Measurements from ENCODE around the gene SLC9B1. TPM values are rescaled to one million over a fixed set of nuclear protein-coding genes. Genes with fewer than 3 reads are reported as not detected.

Gene SLC9B1
- total RNA-seq, 4 donors from 2014 or later = 0.25 to 2.8 (median 0.94) TPM

- peak overlapping the region; percentile 74 to 83 (median 76) for H3K27ac ChIP-seq
- no peaks in the 10 kb centered on the region for H3K9me3 ChIP-seq
- no peaks in the 10 kb centered on the region for H3K27me3 ChIP-seq
- no peaks in the 10 kb centered on the region for H3K36me3 ChIP-seq
- peak; percentile 60 for ATAC-seq
- TF ChIP-seq EP300 (IDR thresholded peaks at IDR 0.05) = no peak
- TF ChIP-seq CTCF (IDR thresholded peaks at IDR 0.05) = no peak
- no peak for TF ChIP-seq POLR2A (IDR thresholded peaks at IDR 0.05)
- TF ChIP-seq POLR2AphosphoS5 (IDR thresholded peaks at IDR 0.05) = peak; percentile 33
- H3K4me3 ChIP-seq = no peak overlapping the region
- peaks cover 8 to 28% (median 16%) of the 10 kb centered on the region in 3 donors for H3K4me1 ChIP-seq
- WGBS, 2 donors (ENCODE audit: low coverage in 1 of 2) = 16 to 57% methylated on average over 1 of the region's 1 CpG
Measured at GRCh38 chr4:103012060-103012459, 7.4 kb downstream of the SLC9B1 start.

GRCh38 chr4:103011378-103012025, 8.0 kb downstream of the SLC9B1 start:
- Histone ChIP-seq H3K4me3 (no peak overlapping the region), H3K36me3 (no peaks in the 10 kb centered on the region), H3K27ac (peak overlapping the region; percentile 74 to 83 (median 76)), H3K27me3 (no peaks in the 10 kb centered on the region), H3K9me3 (no peaks in the 10 kb centered on the region), H3K4me1 (peaks cover 8 to 28% (median 16%) of the 10 kb centered on the region in 3 donors)
- ATAC-seq = no peak
- 20 to 93% methylated on average over 1 to 2 of the region's 4 CpGs for WGBS, 2 donors (ENCODE audit: low coverage in 1 of 2)
- TF ChIP-seq POLR2A (IDR thresholded peaks at IDR 0.05) = no peak
- no peak for TF ChIP-seq EP300 (IDR thresholded peaks at IDR 0.05)
- TF ChIP-seq CTCF (IDR thresholded peaks at IDR 0.05) = no peak
- TF ChIP-seq POLR2AphosphoS5 (IDR thresholded peaks at IDR 0.05) = no peak

GRCh38 chr4:103010804-103011203, 8.7 kb downstream of the SLC9B1 start:
- Histone ChIP-seq H3K27me3 (no peaks in the 10 kb centered on the region), H3K4me3 (no peak overlapping the region), H3K27ac (peak overlapping the region in 3 of 4 donors; percentile 74 to 83 (median 74)), H3K36me3 (no peaks in the 10 kb centered on the region), H3K4me1 (peaks cover 8 to 28% (median 16%) of the 10 kb centered on the region in 3 donors), H3K9me3 (no peaks in the 10 kb centered on the region)
- TF ChIP-seq CTCF (IDR thresholded peaks at IDR 0.05) (no peak), EP300 (IDR thresholded peaks at IDR 0.05) (no peak), POLR2AphosphoS5 (IDR thresholded peaks at IDR 0.05) (no peak), POLR2A (IDR thresholded peaks at IDR 0.05) (no peak)
- WGBS, 2 donors (ENCODE audit: low coverage in 1 of 2) = 60 to 100% methylated on average over 1 of the region's 1 CpG
- no peak for ATAC-seq

- H3K36me3 ChIP-seq = no peaks in the 10 kb centered on the region
- WGBS, 2 donors (ENCODE audit: low coverage in 1 of 2) = 35 to 45% methylated on average over 5 to 8 of the region's 15 CpGs
- H3K4me3 ChIP-seq = no peak overlapping the region
- no peaks in the 10 kb centered on the region for H3K27me3 ChIP-seq
- H3K4me1 ChIP-seq = peaks cover 8 to 28% (median 16%) of the 10 kb centered on the region in 3 donors
- peak; percentile 73 for ATAC-seq
- no peak overlapping the region for H3K27ac ChIP-seq
- H3K9me3 ChIP-seq = no peaks in the 10 kb centered on the region
- TF ChIP-seq POLR2A (IDR thresholded peaks at IDR 0.05) (no peak), CTCF (IDR thresholded peaks at IDR 0.05) (peak; percentile 40 to 78 (median 62))
Measured at GRCh38 chr4:103008875-103009729, 10.4 kb downstream of the SLC9B1 start.
